ENCODE data around the gene SIGLEC5.
A peak's percentile ranks its signal among the peaks of the same experiment; 100 is the strongest.

DNA sequence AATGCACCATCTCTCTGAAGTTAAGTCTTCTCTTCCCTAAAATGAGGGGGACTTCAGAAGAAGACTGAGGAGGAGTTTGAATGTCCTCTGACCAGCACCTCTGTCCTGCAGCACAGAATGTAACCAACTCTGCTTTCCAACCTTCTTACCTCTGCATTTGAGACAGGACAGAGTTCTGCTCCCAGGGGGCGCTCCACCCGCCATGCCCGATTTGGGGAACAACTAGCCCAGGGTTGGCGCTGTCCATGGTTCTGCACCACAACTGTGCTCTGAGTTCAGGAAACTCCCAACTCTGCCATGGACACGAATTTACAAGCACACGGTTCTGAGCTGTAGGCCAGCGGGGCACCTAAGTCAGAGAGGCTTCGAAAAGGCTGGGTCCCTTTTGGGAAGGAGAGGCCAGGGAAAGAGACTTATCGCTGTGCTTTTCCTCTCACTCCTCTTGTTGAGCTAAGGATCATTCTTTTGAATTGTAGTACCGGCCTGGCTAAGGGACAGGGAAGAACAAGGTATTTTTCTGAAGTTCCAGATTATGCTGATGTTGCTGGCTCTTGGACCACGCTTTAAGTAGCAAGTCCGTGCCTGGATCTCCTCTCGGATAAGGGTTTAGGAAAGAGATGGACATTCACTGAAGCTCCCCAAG is 22.2 kb downstream of the SIGLEC5 start:
- TF ChIP-seq, protein P1, sequence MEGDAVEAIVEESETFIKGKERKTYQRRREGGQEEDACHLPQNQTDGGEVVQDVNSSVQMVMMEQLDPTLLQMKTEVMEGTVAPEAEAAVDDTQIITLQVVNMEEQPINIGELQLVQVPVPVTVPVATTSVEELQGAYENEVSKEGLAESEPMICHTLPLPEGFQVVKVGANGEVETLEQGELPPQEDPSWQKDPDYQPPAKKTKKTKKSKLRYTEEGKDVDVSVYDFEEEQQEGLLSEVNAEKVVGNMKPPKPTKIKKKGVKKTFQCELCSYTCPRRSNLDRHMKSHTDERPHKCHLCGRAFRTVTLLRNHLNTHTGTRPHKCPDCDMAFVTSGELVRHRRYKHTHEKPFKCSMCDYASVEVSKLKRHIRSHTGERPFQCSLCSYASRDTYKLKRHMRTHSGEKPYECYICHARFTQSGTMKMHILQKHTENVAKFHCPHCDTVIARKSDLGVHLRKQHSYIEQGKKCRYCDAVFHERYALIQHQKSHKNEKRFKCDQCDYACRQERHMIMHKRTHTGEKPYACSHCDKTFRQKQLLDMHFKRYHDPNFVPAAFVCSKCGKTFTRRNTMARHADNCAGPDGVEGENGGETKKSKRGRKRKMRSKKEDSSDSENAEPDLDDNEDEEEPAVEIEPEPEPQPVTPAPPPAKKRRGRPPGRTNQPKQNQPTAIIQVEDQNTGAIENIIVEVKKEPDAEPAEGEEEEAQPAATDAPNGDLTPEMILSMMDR (IDR thresholded peaks at IDR 0.05; ENCODE audit: insufficient read depth, low read length, poor library complexity, severe bottlenecking): peak; percentile 53
- TF ChIP-seq EZH2phosphoT487 (conservative IDR thresholded peaks at IDR 0.05; ENCODE audit: low read length): no peak
